Osteoblast (primary cell): ENCODE measurements around the gene PI4K2B. TPM values are rescaled to one million over a fixed set of nuclear protein-coding genes. Genes with fewer than 3 reads are reported as not detected.

ENCODE experiments used
- DNase-seq: peaks from one replicate; pipeline ENCODE4 v3.0.0; 2011; ENCODE audit warnings: low spot score, mixed read lengths; ENCODE audit not compliant: insufficient read length; ENCODE audit errors: missing footprints
- H2AFZ ChIP-seq: 2 replicates; pipeline ENCODE4 v1.6.0; 2011; ENCODE audit warnings: mild to moderate bottlenecking, low read length
- H3K27ac ChIP-seq: 2 replicates; pipeline ENCODE4 v1.5.1; 2011; ENCODE audit warnings: mild to moderate bottlenecking, low read depth, low read length, moderate library complexity
- H3K27me3 ChIP-seq: 2 replicates; pipeline ENCODE4 v1.6.0; 2012; ENCODE audit warnings: mild to moderate bottlenecking, control low read depth, inconsistent platforms, low read length, moderate library complexity; ENCODE audit not compliant: insufficient read depth
- H3K36me3 ChIP-seq: 2 replicates; pipeline ENCODE4 v1.5.1; 2011; ENCODE audit warnings: mild to moderate bottlenecking, low read length, control low read depth, moderate library complexity; ENCODE audit not compliant: insufficient read depth
- H3K4me1 ChIP-seq: 2 replicates; pipeline ENCODE4 v1.5.1; 2011; ENCODE audit warnings: mild to moderate bottlenecking, low read length, control low read depth, moderate library complexity; ENCODE audit not compliant: insufficient read depth
- H3K4me2 ChIP-seq: 2 replicates; pipeline ENCODE4 v1.6.0; 2011; ENCODE audit warnings: mild to moderate bottlenecking, low read length; ENCODE audit not compliant: insufficient read depth
- H3K4me3 ChIP-seq: fragments of 200-600 bp; sonication (generic); 3 replicates; pipeline ENCODE4 v1.5.1; 2012; ENCODE audit warnings: mild to moderate bottlenecking, low read length, inconsistent platforms; ENCODE audit not compliant: insufficient read depth
- H3K79me2 ChIP-seq: 2 replicates; pipeline ENCODE4 v1.6.0; 2012; ENCODE audit warnings: mild to moderate bottlenecking, low read length, control low read depth, inconsistent platforms; ENCODE audit not compliant: insufficient read depth
- H3K9me3 ChIP-seq: 2 replicates; pipeline ENCODE4 v1.5.1; 2011; ENCODE audit warnings: low read depth, low read length, control low read depth
- H4K20me1 ChIP-seq: 2 replicates; pipeline ENCODE4 v1.6.0; 2012; ENCODE audit warnings: mild to moderate bottlenecking, low read length, control low read depth; ENCODE audit not compliant: insufficient read depth
- CTCF ChIP-seq: IDR thresholded peaks from 2 replicates; pipeline ENCODE4 v1.5.1; 2011; ENCODE audit warnings: mild to moderate bottlenecking, low read depth, low read length, moderate library complexity; ENCODE audit errors: extremely low read depth
- total RNA-seq: library from RNA; depleted of rRNA; stranded (reverse); fragments of >200 nt; gene quantifications from 2 replicates; pipeline ENCODE4 v1.2.3, GENCODE V29; 2012

PI4K2B gene
- total RNA-seq, 1 donor, result 20.3 TPM

- no peaks in the 10 kb centered on the region for H3K79me2 ChIP-seq
- no peaks in the 10 kb centered on the region for H3K4me1 ChIP-seq
- H3K4me3 ChIP-seq, result no peak overlapping the region
- H4K20me1 ChIP-seq, result no peaks in the 10 kb centered on the region
- H3K27ac ChIP-seq, result no peak overlapping the region
- H3K4me2 ChIP-seq, result no peak overlapping the region
- DNase-seq, result no peak
- H2AFZ ChIP-seq, result no peak overlapping the region
- TF ChIP-seq CTCF, result no peak
- no peaks in the 10 kb centered on the region for H3K36me3 ChIP-seq
- peaks cover 3% of the 10 kb centered on the region for H3K9me3 ChIP-seq
- H3K27me3 ChIP-seq, result no peaks in the 10 kb centered on the region
Observed at GRCh38 chr4:25207997-25208396, 25.8 kb upstream of the PI4K2B start.

DNA sequence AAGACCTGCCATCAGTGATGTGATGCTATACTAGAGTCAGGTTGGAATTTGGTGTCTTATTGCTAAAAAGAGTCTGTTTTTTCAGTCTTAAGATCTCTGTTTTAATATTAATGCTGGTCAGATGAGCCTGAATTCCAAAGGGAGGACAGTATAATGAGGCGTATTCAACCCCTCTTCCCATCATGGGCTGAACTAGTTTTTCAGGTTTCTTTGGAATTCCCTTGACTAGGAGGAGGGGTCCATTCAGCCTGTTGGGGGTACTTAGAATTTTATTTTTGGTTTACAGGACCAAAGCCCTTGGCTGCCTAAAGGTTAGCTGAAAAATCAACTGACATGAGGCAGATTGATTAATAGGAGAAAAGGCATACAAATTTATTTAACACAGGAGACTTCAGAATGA is 24.1 kb upstream of the PI4K2B start:
- DNase-seq, result no peak
- Histone ChIP-seq H3K27ac (no peak overlapping the region), H3K4me3 (no peak overlapping the region), H3K36me3 (no peaks in the 10 kb centered on the region), H4K20me1 (no peaks in the 10 kb centered on the region), H3K9me3 (peaks cover 4% of the 10 kb centered on the region), H3K4me2 (no peak overlapping the region), H3K27me3 (no peaks in the 10 kb centered on the region), H3K79me2 (no peaks in the 10 kb centered on the region), H2AFZ (no peak overlapping the region), H3K4me1 (no peaks in the 10 kb centered on the region)
- TF ChIP-seq CTCF, result no peak

DNA sequence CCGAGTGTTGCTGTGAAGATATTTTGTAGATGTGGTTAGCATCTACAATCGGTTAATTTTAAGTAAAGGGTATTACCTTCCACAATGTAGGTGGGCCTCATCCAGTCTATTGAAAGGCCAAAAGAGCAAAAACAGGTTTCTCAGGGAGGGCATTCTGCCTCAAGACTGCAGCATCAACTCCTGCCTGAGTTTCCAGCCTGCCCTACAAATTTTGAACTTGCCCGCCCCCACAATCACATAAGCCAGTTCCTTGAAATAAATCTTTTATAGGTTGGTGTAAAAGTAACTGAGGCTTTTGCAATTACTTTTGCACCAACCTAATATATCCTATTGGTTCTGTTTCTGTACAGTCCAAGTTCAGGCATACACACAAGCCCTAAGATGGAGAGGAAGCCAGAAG is 22.1 kb upstream of the PI4K2B start:
- no peaks in the 10 kb centered on the region for H3K27me3 ChIP-seq
- no peak for DNase-seq

GRCh38 chr4:25212822-25213221 is 21.0 kb upstream of the PI4K2B start:
- no peak for DNase-seq
- H3K4me3 ChIP-seq, result no peak overlapping the region
- H3K27ac ChIP-seq, result no peak overlapping the region
- no peak overlapping the region for H2AFZ ChIP-seq
- H3K4me1 ChIP-seq, result no peaks in the 10 kb centered on the region
- H3K79me2 ChIP-seq, result no peaks in the 10 kb centered on the region
- H3K9me3 ChIP-seq, result peaks cover 4% of the 10 kb centered on the region
- no peak for TF ChIP-seq CTCF
- H3K4me2 ChIP-seq, result no peak overlapping the region
- H3K36me3 ChIP-seq, result no peaks in the 10 kb centered on the region
- H4K20me1 ChIP-seq, result no peaks in the 10 kb centered on the region
- no peaks in the 10 kb centered on the region for H3K27me3 ChIP-seq

More for the DNA sequence above, 22.1 kb upstream of the PI4K2B start:
- no peaks in the 10 kb centered on the region for H4K20me1 ChIP-seq
- H3K79me2 ChIP-seq, result no peaks in the 10 kb centered on the region
- H3K4me1 ChIP-seq, result no peaks in the 10 kb centered on the region
- H3K36me3 ChIP-seq, result no peaks in the 10 kb centered on the region
- H3K4me2 ChIP-seq, result no peak overlapping the region
- no peak overlapping the region for H2AFZ ChIP-seq
- no peak overlapping the region for H3K4me3 ChIP-seq
- TF ChIP-seq CTCF, result no peak
- no peak overlapping the region for H3K27ac ChIP-seq
- peaks cover 4% of the 10 kb centered on the region for H3K9me3 ChIP-seq
